Pulmonary artery endothelial cell (primary cell): ENCODE measurements around the gene ANKRD40. TPM values are rescaled to one million over a fixed set of nuclear protein-coding genes. Genes with fewer than 3 reads are reported as not detected.
"Not testable (repeated sequence)": the region's sequence is repeated elsewhere in the genome, so short reads cannot be mapped to it uniquely, and the experiment has no call there.

Source experiments
- DNase-seq: peaks from one replicate; pipeline ENCODE4 v3.0.0-alpha.2; 2011; ENCODE audit warnings: low read depth, low spot score
- total RNA-seq: library from RNA; depleted of rRNA; stranded (reverse); fragments of >200 nt; gene quantifications from 2 replicates; pipeline ENCODE4 v1.2.3, GENCODE V29; 2014

ANKRD40 gene
- 34.2 and 40.7 TPM in 2 replicates for total RNA-seq

GRCh38 chr17:50707289-50708049 lies at the start of gene ANKRD40:
Gene ANKRD40 (minus strand): TSS chr17:50707914. CDS start chr17:50707654, 260 bp downstream.
- DNase-seq = peak; percentile 68

GRCh38 chr17:50754521-50754920 lies 46.8 kb upstream of the ANKRD40 start:
- DNase-seq = no peak

DNA sequence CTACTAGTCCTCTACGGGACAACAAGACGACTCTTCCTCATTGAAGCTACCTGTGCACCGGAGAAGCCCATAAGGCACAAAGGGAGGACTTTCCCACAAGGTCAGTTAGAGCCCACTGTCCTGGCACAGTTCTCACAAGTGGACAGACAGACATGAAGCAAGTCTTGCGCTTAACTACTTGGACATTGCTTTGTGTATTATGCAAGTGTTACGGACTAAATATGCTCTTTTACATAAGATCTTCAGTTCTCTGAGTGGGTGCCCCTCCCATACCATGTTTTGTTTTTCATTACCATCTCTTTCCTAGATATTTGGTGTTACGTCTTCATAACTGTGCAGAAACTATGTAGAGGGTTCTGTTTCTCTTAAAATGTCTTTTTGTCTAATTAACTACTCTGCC lies 41.5 kb upstream of the ANKRD40 start:
- DNase-seq = no peak

- DNase-seq = no peak
Observed at GRCh38 chr17:50745631-50746030, 37.9 kb upstream of the ANKRD40 start.

DNA sequence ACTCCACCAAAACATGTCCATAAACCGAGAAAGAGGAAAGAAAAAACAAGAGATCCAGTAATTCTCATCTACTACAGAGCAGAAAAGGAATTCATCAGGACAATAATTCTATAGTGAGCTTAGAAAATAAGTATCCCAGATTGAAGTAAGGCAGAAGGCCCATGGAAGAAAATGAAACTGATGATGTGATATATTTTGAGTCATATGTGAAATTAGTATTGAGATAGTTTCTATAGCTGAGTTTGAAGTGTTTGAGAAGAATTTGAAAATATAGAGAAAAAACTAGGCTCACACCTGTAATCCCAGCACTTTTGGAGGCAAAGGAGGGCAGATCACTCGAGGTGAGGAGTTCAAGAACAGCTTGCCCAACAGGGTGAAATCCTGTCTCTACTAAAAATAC lies 31.4 kb upstream of the ANKRD40 start:
- DNase-seq = no peak

DNA sequence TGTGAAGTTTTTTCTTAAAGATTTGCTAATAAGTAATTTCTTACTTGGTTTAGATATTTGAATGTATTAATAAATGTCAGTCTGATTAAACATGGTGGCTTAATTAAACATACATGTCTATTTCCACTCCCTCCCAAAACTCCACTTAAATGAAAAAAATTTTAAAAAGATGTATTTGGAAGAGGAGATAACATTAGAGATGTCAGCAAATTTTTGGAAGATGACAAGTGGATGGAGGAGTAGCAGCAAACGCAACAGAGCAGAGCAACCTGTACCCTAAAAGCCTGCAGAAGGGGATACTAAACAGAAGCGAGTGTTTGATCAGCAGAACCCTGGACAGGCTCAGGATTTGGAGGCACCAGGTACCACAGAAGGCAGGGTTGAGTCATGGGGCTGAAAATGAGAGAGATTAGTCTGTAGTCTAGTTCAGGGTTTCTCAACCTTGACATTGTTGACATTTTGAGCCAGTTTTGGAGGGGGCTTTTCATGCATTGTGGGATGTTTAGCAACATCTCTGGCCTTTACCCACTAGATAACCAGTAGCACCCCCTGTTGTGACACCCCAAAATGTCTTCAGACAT lies 29.5 kb upstream of the ANKRD40 start:
- no peak for DNase-seq

DNA sequence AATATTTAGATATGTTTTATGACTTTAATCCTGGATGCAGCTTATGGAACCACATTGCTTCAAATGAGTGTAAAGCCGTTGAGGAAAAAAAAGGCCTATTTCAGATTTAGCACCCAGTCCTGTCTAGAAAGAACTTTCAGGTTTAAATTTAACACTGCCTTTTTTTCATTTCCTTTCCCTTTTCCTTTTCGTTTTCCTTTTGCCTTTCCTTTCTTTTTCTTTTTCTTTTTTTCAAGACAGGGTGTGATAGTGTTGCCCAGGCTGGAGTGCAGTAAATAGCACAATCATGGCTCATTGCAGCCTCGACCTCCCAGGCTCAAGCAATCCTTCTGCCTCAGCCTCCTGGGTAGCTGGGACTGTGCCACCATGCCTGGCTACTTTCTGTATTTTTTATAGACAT lies 27.6 kb upstream of the ANKRD40 start:
- no peak for DNase-seq

DNA sequence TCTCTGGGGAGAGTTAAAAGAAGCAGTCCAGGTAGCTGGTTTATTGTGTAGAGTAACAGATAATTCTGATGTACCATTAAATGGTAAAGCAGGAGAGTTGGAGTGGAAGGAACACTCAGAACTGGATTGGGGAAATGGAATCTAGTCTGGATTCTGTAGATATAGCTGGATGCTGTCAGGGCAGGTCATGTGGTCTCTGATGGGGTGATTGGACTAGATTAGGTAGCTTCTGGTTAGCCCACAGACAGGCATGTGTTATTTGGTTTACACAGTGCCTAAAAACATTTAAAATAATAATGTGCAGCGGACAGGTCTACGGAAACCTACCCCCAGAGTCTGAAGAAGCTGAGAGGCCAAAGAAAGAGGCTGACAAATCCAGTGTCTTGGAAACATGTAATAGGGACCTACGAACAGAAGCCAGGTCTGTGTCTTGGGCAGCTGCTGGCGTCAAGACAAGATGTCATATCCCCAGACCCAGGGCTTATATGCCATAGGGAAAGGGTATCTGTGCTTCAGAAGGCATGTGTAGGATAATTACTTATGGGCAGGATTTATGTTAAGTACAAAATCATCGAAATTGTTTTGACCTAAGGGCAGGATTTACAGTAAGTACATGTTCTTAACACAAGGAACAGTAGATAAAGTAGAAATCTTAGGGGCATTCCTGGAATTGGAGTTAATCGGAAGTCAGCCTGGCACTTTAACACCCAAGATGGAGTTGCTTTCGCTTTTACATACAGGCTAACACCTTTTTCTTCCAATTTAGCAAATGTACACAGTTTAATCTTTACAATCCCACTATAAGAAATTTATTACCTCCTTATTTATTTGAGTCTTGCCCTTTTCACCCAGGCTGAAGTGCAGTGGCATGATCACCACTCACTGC lies 24.1 kb upstream of the ANKRD40 start:
- DNase-seq = no peak

DNA sequence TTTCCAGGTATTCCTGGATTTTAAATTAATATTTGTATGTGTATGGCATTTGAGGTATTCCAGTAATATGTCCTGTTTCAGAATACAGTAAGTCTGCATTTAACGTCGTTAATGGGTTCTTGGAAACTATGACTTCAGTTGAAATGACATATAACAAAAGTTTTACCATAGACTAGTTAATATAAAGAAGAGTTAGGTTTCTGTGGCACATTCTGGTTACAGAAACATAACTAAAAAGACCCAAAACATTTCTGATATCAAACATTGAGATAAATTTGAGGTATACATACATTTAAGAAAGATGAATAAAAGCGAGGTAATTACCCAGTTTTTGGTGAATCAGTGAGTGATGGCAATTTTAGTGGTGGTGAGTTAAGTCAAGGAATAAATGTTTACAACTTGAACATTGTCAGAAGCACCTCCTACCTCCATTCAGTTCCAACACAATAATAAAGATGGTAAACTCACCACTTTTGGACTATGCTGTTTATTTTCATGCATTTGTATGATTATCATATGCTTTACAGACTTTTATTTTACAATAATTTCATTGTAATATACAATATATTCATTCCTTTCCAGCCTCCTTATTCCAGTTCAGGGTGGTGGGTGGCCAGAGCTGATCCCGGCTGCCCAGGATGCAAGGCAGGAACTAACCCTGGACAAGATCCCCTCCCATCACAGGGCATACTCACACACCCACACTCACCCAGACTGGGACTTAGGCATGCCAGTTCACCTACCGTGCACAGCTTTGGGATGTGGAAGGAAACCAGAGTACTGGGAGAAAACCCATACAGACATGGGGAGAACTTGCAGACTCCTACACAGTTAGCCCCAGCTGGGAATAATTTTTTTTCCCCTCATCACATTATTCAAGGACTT lies 21.4 kb upstream of the ANKRD40 start:
- no peak for DNase-seq

- DNase-seq = no peak
Observed at GRCh38 chr17:50728112-50728429, 20.4 kb upstream of the ANKRD40 start.

DNA sequence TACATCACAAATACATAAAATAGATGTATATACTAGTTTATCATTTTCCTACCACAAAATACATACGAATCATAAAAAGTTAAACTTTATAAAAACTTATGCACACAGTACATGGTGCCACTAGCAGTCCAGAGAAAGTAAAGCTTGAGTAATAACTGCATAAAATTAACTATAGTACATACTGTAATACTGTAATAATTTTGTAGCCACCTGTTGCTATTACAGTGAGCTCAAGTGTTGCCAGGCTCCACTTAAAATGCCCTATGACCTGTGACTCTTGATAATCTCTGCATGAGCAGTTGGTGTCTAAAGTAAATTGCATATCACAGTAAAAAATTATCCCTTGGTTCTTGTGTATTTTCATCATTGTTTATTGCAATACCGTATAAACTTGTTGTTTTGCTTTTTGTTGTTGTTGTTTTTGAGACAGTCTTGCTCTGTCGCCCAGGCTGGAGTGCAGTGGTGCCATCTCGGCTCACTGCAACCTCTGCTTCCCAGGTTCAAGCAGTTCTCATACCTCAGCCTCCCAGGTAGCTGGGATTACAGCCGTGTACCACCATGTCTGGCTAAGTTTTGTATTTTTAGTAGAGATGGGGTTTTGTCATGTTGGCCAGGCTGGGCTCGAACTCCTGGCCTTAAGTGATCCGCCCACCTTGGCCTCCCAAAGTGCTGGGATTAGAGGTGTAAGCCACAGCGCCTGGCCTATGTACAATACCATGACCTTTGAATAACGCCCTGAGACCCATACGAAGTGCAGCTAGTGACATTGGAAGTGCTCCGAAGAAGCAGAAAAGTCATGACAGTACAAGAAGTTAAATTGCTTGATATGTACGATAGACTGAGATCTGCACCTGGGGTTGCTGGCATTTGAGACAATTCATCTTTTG lies 18.3 kb upstream of the ANKRD40 start:
- DNase-seq = no peak

DNA sequence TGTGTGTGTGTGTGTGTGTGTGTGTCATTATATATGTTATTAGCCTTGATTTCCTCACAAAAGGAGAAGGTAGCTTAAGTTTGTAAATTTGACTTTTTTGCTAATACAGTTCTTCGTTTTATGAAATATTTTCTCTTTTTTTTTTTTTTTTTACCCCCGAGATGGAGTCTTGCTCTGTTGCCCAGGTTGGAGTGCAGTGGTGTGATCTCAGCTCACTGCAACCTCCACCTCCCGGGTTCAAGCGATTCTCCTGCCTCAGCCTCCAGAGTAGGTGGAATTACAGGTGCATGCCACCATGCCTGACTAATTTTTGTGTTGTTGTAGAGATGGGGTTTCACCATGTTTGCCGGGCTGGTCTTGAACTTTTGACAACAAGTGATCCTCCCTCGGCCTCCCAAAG lies 16.9 kb upstream of the ANKRD40 start:
- DNase-seq = not testable (repeated sequence)

DNA sequence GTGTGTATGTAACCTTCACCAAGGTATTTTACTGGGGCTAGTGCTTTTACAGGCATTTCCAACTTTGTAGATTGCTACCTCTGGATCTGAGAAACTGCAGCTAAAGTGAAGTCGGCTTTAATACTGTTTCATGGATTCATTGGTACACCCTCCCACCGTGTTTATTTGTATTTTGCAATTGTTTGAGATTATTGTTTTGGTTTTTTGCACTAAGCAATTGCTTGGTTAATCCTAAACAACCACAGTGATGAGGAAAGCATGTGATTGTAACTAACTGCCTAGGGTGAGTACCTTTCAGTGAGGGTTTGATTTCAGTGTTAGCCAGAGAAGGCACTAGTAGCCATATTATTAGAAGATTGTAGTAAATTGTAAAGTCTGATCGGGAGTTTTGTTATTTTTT lies 15.0 kb upstream of the ANKRD40 start:
- no peak for DNase-seq

DNA sequence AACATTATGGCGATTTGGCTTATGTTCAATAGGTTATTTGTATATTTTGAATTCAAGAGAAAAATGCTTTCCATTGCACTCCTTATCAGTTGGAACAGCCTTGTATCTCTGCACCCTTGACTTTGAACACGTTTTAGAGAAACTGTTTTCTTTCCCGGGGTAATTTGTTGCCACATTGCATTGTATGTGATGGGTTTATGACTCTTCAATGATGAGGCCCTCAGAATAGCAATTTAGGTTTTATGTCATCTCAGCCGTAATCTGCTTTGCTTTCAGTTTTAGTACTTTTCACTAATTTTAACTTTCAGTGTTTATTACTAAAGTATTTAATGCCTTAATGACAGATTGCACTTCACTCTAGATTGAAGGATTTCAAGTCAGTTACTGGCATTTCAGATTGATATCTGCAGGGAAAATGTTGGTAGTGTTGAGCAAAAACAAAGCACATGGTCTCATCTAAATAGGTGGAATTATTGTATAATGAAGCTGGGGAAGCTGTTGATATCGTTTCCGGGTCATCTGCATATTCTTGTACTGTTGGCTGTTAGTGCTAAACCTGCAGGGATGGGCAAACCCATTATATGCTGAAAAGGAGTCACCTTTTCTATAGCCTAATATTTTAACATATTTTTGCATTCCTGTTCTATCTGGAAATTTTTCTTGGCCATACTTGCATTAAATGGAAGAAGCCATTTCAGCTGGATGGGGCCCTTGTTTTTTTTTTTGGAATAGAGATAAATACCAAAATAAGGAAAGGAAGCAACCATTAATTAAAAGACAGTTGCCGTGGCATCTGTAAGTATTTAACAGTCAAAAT lies 13.7 kb upstream of the ANKRD40 start:
- DNase-seq = no peak

DNA sequence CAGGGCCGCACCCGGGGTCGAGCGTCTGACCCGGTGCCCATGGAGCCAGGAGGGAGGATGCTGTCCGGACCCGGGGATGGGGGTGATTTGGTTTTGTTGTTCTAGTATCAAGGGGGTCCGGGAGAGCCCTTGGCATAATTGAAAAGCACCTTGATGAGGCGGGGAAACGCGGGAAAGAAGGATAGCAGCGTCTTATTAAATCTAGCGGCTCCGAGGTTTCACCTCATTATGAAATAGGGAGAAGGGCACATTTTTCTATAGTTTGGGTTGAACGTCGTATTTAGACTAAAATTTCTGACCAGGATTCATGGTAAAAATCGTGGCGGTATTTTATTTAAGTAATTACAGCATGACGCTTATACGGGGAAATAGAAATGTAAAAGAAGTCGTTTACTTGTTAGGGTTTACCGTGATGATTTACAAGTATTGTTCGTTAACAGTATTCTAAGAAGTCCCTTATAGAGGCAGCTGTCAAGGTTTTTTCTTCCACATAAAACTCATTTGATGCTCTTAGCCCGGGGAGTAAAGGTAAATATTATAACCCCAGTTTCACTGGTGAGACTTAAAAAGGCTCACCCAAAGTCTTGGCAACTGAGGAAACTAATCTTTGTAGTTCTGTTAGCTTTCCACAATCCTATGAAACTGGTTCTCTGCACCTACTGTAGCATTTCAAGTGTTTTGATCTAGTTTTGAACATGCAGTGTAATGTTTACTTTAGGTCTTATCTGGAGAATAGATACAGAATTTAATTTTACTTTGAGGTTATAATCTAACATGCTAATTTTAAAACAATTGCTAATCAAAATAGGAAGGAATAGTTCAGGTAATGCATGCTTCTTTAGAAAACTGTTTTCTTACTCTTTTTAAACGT lies 12.4 kb upstream of the ANKRD40 start:
- DNase-seq = no peak

DNA sequence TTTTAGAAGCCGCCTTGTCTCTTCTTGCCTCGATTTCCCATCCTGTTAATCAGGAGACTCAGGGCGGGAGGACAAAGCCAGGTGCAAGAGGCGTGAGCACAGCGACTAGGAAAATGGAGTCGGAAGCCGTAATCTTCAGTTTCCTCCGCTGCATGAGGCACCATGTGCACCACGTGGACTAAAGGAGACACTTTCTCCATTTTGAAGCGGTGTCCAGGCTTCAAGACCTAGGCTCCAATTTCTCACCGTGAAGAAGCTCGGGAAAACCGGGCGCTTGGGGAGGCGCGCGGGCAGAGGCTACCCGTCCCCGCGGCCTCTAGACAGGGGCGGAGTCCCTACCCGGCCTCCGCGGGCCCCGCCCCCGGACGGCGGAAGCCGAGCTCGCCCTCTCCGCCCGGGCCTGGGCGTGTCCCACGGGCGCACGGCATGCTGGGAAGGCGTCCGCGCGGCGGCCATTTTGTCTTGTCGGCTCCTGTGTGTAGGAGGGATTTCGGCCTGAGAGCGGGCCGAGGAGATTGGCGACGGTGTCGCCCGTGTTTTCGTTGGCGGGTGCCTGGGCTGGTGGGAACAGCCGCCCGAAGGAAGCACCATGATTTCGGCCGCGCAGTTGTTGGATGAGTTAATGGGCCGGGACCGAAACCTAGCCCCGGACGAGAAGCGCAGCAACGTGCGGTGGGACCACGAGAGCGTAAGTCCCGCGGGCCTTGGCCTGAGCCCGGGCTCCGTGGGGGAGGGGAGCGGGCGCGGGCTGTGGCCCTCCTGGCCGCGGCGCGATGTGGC lies 11.6 kb upstream of the ANKRD40 start, which contains the start of gene LUC7L3:
TSS of gene LUC7L3 (plus strand) at position 460 of the 780 bp plus-strand sequence. CDS start at position 590, 130 bp downstream.
- DNase-seq = peak; percentile 77

DNA sequence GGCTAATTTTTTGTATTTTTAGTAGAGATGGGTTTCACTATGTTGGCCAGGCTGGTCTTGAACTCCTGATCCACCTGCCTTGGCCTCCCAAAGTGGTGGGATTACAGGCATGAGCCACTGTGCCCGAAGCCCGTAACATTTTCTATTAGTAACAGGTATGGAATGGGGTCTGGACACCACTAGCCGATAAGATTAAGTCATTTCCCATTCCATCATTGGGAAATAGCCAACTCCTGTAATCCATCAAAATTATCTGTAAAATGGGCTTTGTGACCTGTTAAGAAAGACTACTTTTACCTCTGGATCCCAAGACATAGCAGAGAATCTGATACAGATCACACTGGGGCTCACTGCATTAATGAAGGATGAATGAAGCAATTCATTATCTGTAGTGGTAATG lies 7.8 kb upstream of the ANKRD40 start:
- no peak for DNase-seq

DNA sequence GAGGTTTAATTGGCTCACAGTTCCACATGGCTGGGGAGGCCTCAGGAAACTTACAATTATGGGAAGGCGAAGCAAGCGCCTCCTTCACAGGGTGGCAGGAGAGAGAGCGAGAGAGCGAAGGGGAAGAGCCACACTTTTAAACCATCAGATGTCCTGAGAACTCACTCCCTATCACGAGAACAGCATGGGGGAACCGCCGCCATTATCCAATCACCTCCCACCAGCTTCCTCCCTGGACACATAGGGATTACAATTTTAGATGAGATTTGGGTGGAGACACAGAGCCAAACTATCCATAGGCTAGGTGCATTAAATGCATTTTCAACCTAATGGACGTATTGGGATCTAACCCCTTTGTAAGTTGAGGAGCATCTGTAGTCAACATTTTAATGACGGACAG lies 4.9 kb upstream of the ANKRD40 start:
- no peak for DNase-seq
